Right atrium auricular region (tissue), 2 donors: Measurements from ENCODE around the gene TBX2. TPM values are rescaled to one million over a fixed set of nuclear protein-coding genes. Genes with fewer than 3 reads are reported as not detected.

Source experiments
- DNase-seq: peaks from one replicate; pipeline ENCODE4 v3.0.0-alpha.2; 2019; ENCODE audit warnings: low spot score
- H3K27ac ChIP-seq, 2 donors: fragments of 200-600 bp; sonication (generic); 1 replicate in 1 of 2; 2 replicates in 1 of 2; pipeline ENCODE4 v1.5.1; 2016 to 2019
- H3K27me3 ChIP-seq, 2 donors: fragments of 200-600 bp; sonication (generic); one replicate each; pipeline versions ENCODE4 v1.5.1 to v1.6.0; 2017 to 2019
- H3K36me3 ChIP-seq: fragments of 200-600 bp; sonication (generic); one replicate; pipeline ENCODE4 v1.5.1; 2016
- H3K4me1 ChIP-seq, 2 donors: fragments of 200-600 bp; sonication (generic); one replicate each; pipeline versions ENCODE4 v1.5.1 to v1.6.0; 2017 to 2019
- H3K4me3 ChIP-seq, 2 donors: fragments of 200-600 bp; sonication (generic); 1 replicate in 1 of 2; 2 replicates in 1 of 2; pipeline ENCODE4 v1.5.1; 2017 to 2019; ENCODE audit warnings: mild to moderate bottlenecking in 1 of 2, moderate library complexity in 1 of 2
- H3K9me3 ChIP-seq, 2 donors: fragments of 200-600 bp; sonication (generic); one replicate each; pipeline ENCODE4 v1.5.1; 2019
- total RNA-seq, 2 donors: library from RNA; depleted of rRNA; stranded (reverse); fragments of >200 nt; gene quantifications; one replicate each; pipeline ENCODE4 v1.1.0, GENCODE V29; 2016
- TF ChIP-seq, protein P1 (sequence below), 2 donors: fragments of 200-600 bp; sonication (generic); IDR thresholded peaks; one replicate each; pipeline ENCODE4 v1.5.1; 2019; ENCODE audit warnings: antibody characterized with exemption in 2 of 2

TBX2 gene
- total RNA-seq, 2 donors from 2014 or later, result 4.3 to 6.9 TPM

GRCh38 chr17:61368049-61368831 is 31.4 kb upstream of the TBX2 start:
- no peak overlapping the region for H3K4me3 ChIP-seq
- TF ChIP-seq, protein P1, sequence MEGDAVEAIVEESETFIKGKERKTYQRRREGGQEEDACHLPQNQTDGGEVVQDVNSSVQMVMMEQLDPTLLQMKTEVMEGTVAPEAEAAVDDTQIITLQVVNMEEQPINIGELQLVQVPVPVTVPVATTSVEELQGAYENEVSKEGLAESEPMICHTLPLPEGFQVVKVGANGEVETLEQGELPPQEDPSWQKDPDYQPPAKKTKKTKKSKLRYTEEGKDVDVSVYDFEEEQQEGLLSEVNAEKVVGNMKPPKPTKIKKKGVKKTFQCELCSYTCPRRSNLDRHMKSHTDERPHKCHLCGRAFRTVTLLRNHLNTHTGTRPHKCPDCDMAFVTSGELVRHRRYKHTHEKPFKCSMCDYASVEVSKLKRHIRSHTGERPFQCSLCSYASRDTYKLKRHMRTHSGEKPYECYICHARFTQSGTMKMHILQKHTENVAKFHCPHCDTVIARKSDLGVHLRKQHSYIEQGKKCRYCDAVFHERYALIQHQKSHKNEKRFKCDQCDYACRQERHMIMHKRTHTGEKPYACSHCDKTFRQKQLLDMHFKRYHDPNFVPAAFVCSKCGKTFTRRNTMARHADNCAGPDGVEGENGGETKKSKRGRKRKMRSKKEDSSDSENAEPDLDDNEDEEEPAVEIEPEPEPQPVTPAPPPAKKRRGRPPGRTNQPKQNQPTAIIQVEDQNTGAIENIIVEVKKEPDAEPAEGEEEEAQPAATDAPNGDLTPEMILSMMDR (IDR thresholded peaks at IDR 0.05), result no peak
- H3K27me3 ChIP-seq, result no peaks in the 10 kb centered on the region
- H3K4me1 ChIP-seq, result peaks cover 0 to 12% of the 10 kb centered on the region in 2 donors
- no peak overlapping the region for H3K27ac ChIP-seq
- H3K9me3 ChIP-seq, result no peaks in the 10 kb centered on the region
- no peaks in the 10 kb centered on the region for H3K36me3 ChIP-seq
- no peak for DNase-seq

DNA sequence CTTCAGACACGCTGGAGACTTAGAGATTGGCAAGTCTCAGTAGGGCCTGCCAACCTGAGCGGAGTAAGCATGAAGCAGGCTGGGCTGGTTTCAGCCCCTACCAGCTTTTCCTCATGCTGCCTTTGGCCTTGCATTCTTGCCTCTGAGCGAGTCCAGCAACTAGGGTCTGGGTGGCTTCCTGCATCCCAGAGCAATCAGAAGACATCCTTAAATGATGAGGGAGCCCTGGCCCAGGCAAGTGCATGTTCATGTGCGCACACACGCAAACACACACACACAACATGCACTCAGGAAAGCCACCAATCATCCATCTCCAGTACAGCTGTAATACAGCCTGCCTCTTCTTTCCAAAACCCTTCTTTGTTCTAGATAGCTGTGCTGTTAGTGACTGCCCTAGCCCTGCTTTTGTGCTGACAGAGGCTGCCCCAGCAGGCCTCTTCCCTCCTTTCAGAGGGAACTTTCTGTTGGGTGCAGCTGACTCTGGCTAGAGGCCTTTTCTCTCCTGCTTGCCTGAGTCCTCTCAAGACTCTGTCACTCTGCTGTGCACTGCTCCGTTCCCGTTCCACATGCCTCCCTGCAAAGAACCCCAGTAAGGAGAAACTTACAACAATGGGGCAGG is 30.7 kb upstream of the TBX2 start:
- TF ChIP-seq, protein P1 (IDR thresholded peaks at IDR 0.05), result no peak
- no peak for DNase-seq
- no peaks in the 10 kb centered on the region for H3K27me3 ChIP-seq
- H3K36me3 ChIP-seq, result no peaks in the 10 kb centered on the region
- H3K4me1 ChIP-seq, result peaks cover 0 to 12% of the 10 kb centered on the region in 2 donors
- no peak overlapping the region for H3K27ac ChIP-seq
- no peaks in the 10 kb centered on the region for H3K9me3 ChIP-seq
- no peak overlapping the region for H3K4me3 ChIP-seq

DNA sequence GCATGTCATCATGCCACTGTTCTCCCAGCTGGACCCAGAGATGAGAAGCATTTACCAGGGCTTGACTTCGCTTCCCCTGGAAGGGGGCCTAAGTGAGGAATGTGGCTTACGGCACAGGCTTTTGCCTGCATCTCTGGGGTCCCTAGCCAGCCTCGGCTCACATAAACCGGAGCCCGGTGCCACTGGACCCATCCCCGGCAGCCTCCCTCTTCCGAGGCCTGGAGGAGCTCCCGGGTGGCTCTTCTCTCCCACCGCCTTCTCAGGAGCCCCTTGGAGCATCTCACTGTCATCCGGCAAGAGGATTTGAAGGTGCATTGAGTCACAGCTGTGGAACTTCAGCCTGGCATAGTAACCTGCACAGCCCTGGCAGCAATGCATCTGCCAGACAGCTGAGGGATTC is 29.9 kb upstream of the TBX2 start:
- DNase-seq, result no peak
- no peaks in the 10 kb centered on the region for H3K9me3 ChIP-seq
- TF ChIP-seq, protein P1 (IDR thresholded peaks at IDR 0.05), result no peak
- peaks cover 0 to 12% of the 10 kb centered on the region in 2 donors for H3K4me1 ChIP-seq
- no peak overlapping the region for H3K27ac ChIP-seq
- no peaks in the 10 kb centered on the region for H3K27me3 ChIP-seq
- H3K36me3 ChIP-seq, result no peaks in the 10 kb centered on the region
- H3K4me3 ChIP-seq, result no peak overlapping the region

- H3K36me3 ChIP-seq, result no peaks in the 10 kb centered on the region
- no peak for DNase-seq
Observed at GRCh38 chr17:61371179-61371578, 28.5 kb upstream of the TBX2 start.

GRCh38 chr17:61371606-61372005 is 28.0 kb upstream of the TBX2 start:
- Histone ChIP-seq H3K27ac (no peak overlapping the region), H3K4me3 (no peak overlapping the region), H3K9me3 (no peaks in the 10 kb centered on the region), H3K36me3 (no peaks in the 10 kb centered on the region), H3K27me3 (no peaks in the 10 kb centered on the region), H3K4me1 (peaks cover 0 to 1% of the 10 kb centered on the region in 2 donors)
- no peak for DNase-seq
- TF ChIP-seq, protein P1 (IDR thresholded peaks at IDR 0.05), result no peak

More at GRCh38 chr17:61371179-61371578, 28.5 kb upstream of the TBX2 start:
- Histone ChIP-seq H3K27me3 (no peaks in the 10 kb centered on the region), H3K27ac (no peak overlapping the region), H3K9me3 (no peaks in the 10 kb centered on the region), H3K4me1 (peaks cover 0 to 5% of the 10 kb centered on the region in 2 donors), H3K4me3 (no peak overlapping the region)
- TF ChIP-seq, protein P1 (IDR thresholded peaks at IDR 0.05), result no peak
